Astrocyte of the spinal cord (primary cell): ENCODE results near the gene MORN3.

Experiments used
- DNase-seq: peaks from one replicate; pipeline ENCODE4 v3.0.0; 2011; ENCODE audit warnings: low read depth, low spot score
- H3K4me3 ChIP-seq: 2 replicates; pipeline ENCODE4 v1.5.1; 2011; ENCODE audit warnings: low read depth, mild to moderate bottlenecking, low read length, moderate library complexity
- in situ Hi-C: cut with HindIII; loops from 2 replicates; pipeline ENCODE4 v1.10.0; 2017; ENCODE audit warnings: low sequenced_read_pairs
- TF ChIP-seq, protein P1 (sequence below): IDR thresholded peaks from 2 replicates; pipeline ENCODE4 v1.5.1; 2012; ENCODE audit warnings: low read depth, mild to moderate bottlenecking, low read length, inconsistent platforms

MORN3 gene

DNA sequence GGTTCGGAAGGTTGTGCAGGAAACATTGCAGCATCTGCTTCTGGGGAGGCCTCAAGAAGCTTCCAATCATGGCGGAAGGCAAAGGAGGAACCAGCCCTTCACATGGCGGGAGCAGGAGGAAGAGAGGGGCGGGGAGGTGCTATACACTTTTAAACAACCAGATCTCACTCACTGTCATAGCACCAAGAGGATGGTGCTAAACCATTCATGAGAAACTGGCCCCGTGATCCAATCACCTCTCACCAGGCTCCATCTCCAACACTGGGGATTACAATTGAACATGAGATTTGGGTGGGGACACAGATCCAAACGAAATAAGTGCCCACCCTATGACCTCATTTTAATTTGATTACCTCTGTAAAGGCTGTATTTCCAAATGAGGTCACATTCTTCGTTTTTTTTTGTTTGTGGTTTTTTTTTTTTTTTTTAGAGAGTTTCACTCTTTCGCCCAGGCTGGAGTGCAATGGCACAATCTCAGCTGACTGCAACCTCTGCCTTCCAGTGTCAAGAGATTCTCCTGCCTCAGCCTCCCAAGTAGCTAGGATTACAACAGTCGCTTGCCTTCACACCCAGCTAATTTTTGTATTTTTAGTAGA, 54.5 kb downstream of the MORN3 start:
- in situ Hi-C loops: no loop called here
- H3K4me3 ChIP-seq: no peak overlapping the region
- TF ChIP-seq, protein P1, sequence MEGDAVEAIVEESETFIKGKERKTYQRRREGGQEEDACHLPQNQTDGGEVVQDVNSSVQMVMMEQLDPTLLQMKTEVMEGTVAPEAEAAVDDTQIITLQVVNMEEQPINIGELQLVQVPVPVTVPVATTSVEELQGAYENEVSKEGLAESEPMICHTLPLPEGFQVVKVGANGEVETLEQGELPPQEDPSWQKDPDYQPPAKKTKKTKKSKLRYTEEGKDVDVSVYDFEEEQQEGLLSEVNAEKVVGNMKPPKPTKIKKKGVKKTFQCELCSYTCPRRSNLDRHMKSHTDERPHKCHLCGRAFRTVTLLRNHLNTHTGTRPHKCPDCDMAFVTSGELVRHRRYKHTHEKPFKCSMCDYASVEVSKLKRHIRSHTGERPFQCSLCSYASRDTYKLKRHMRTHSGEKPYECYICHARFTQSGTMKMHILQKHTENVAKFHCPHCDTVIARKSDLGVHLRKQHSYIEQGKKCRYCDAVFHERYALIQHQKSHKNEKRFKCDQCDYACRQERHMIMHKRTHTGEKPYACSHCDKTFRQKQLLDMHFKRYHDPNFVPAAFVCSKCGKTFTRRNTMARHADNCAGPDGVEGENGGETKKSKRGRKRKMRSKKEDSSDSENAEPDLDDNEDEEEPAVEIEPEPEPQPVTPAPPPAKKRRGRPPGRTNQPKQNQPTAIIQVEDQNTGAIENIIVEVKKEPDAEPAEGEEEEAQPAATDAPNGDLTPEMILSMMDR: no peak
- DNase-seq: no peak

DNA sequence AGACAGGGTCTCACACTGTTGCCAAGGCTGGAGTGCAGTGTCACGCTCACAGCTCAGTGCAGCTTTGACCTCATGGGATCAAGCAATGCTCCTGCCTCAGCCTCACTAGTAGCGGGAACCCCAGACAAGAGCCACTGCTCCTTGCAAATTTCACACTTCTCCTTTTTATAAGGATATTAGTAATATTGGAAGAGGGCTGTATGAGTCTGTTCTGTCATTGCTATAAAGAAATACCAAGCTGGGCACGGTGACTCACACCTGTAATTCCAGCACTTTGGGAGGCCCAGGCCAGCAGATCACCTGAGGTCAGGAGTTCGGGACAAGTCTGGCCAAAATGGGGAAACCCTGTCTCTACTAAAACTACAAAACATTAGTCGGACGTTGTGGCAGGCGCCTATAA, 56.0 kb downstream of the MORN3 start:
- H3K4me3 ChIP-seq: no peak overlapping the region
- TF ChIP-seq, protein P1: no peak
- in situ Hi-C loops: no loop called here
- DNase-seq: no peak

GRCh38 chr12:121611306-121611705, 58.1 kb downstream of the MORN3 start:
- TF ChIP-seq, protein P1: no peak
- DNase-seq: no peak
- no peak overlapping the region for H3K4me3 ChIP-seq
- in situ Hi-C loops: no loop called here

DNA sequence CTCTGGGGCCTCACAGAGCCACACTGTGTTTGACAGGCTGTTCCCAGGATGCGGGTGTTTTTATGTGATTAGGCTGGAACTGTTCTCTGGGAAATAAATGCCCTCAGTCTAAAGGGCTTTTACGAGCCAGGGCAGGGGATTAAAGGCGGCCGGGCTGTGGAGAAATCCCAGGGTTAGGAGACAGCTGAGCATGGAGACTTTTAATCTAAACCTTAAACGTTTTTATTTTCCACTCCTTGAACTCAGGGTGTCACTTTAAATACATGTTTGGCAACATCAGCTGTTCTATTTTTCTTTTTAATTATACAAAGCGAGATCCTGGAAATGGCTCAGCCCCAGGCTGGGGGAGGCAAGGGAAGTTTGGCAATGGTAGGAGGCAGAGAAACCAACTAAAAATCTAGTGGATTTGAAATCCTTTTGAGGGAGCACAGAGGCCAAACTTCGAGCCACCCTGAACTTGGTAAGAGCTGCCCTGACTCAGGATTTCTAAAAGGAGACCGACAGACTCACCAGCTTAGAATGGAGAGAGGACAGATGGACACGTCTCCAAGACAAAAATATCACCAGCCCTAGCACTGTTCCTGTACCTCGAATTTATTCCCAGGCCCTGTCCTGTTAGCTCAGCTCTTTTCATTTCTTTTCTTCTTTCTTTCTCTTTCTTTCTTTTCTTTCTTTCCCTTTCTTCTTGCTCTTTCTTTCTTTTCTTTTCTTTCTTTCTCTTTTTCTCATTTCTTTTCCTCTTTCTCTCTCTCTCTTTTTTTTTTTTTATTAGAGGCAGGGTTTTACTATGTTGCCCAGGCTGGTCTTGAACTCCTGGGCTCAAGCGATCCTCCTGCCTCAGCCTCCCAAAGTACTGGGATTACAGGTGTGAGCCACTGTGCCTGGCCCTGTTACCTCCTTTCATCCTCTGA, 59.0 kb downstream of the MORN3 start:
- no peak for DNase-seq
- TF ChIP-seq, protein P1: no peak
- no peak overlapping the region for H3K4me3 ChIP-seq
- in situ Hi-C loops: no loop called here

DNA sequence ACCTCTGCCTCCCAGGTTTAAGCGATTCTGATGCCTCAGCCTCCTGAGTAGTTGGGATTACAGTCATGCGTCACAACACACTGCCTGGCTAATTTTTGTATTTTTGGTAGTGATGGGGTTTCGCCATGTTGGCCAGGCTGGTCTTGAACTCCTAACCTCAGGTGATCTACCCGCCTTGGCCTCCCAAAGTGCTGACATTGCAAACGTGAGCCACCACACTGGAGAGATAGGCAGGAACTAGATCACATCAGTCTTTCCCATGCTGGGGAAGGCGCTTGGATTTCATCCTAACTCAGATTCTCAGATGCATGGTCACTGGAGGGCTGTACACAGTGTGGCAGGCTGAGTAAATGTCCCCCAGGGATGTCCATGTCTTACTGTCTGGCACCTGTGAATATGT, 61.2 kb downstream of the MORN3 start:
- no peak for DNase-seq
- TF ChIP-seq, protein P1: no peak
- in situ Hi-C loops: no loop called here
- no peak overlapping the region for H3K4me3 ChIP-seq

GRCh38 chr12:121603581-121603980, 65.9 kb downstream of the MORN3 start:
- no peak overlapping the region for H3K4me3 ChIP-seq
- TF ChIP-seq, protein P1: no peak
- in situ Hi-C loops: no loop called here
- no peak for DNase-seq
